Stomach (tissue), 4 donors: ENCODE data around the gene ZNF689.

Experiments used
- EP300 ChIP-seq: sonication (generic); formaldehyde crosslinking; IDR thresholded peaks from one replicate; pipeline ENCODE4 v1.6.1; 2017; ENCODE audit warnings: antibody characterized with exemption
- POLR2A ChIP-seq, 4 donors: fragments of 450-650 bp; IDR thresholded peaks; one replicate each; pipeline ENCODE4 v1.6.1; 2016; ENCODE audit warnings: antibody characterized with exemption in 4 of 4, control low read depth in 2 of 4, mild to moderate bottlenecking in 1 of 4, moderate library complexity in 1 of 4
- TF ChIP-seq, protein P1 (sequence below), 7 experiments: fragments of 450-650 bp in 4 of 7; fragments of 200-600 bp in 3 of 7; sonication (generic) in 3 of 7; IDR thresholded peaks; one replicate each; pipeline ENCODE4 v1.5.1; 2016 to 2019; ENCODE audit warnings: antibody characterized with exemption in 7 of 7, control low read depth in 2 of 7, mild to moderate bottlenecking in 1 of 7

DNA sequence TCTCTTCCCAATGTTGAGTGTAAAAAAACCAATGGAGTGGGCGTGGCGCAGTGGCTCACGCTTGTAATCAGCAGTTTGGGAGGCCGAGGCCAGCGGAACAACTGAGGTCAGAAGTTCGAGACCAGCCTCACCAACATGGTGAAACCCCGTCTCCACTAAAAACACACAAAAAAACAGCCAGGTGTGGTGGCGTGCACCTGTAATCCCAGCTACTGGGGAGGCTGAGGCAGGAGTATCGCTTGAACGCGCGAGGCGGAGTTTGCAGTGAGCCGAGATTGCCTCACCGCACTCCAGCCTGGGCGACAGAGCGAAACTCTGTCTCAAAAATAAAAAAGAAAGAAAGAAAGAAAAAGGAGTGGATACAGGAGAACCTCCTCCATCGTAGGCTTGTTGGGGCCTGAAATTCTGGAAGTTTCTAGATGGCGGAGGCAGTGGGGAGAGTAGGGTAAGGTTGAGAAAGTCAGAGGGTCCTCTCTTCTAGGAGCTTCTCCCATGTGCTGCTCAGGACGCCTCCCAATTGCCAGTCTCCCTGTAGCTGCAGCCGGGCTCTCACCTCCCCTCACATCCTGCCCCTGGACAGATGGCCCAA, 51.3 kb downstream of the ZNF689 start:
- TF ChIP-seq, protein P1, sequence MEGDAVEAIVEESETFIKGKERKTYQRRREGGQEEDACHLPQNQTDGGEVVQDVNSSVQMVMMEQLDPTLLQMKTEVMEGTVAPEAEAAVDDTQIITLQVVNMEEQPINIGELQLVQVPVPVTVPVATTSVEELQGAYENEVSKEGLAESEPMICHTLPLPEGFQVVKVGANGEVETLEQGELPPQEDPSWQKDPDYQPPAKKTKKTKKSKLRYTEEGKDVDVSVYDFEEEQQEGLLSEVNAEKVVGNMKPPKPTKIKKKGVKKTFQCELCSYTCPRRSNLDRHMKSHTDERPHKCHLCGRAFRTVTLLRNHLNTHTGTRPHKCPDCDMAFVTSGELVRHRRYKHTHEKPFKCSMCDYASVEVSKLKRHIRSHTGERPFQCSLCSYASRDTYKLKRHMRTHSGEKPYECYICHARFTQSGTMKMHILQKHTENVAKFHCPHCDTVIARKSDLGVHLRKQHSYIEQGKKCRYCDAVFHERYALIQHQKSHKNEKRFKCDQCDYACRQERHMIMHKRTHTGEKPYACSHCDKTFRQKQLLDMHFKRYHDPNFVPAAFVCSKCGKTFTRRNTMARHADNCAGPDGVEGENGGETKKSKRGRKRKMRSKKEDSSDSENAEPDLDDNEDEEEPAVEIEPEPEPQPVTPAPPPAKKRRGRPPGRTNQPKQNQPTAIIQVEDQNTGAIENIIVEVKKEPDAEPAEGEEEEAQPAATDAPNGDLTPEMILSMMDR (IDR thresholded peaks at IDR 0.05) = no peak
- no peak for TF ChIP-seq POLR2A (IDR thresholded peaks at IDR 0.05)
- TF ChIP-seq EP300 = no peak
